NOMO-1 (cell line): ENCODE measurements around the gene NWD2.

ENCODE experiments used
- DNase-seq, 2 experiments: peaks; one replicate each; lab custom pipeline; 2025; ENCODE audit not compliant: unreplicated experiment in 2 of 2; lab: John Stamatoyannopoulos, UW

The NWD2 gene

DNA sequence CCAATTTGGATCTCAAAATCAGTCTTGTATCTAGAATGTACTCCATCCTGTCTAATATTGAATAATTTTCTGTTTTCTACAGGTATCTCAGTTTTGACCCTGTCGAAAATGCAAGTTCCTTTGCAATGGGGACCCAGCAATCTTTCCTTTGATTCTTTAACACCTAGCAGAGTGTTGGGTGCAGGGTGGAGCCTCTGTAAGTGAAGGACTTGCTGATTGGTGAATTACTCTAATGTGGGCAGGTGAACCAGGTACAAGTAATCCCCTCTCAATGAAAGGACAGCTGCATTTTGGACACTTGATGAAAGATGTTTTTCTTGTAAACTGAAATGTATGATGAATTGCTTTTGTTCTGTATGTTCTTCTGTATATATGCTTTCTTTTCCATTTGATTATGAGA lies 54.9 kb downstream of the NWD2 start:
- DNase-seq = no peak

DNA sequence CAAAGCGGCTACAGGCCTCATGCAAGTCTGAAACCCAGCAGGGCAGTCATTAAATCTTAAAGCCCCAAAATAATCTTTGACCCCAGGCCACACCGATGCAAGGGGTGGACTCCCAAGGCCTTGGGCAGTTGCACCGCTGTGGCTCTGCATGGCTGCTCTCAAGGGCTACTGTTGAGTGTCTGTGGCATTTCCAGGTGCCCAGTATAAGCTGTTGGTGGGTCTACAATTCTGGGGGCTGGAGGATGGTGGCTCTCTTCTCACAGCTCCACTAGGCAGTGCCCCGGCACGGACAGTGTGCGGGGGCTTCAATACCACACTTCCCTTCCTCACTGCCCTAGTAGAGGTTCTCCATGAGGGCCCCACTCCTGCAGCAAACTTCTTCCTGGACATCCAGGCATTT lies 60.1 kb downstream of the NWD2 start:
- DNase-seq = no peak

DNA sequence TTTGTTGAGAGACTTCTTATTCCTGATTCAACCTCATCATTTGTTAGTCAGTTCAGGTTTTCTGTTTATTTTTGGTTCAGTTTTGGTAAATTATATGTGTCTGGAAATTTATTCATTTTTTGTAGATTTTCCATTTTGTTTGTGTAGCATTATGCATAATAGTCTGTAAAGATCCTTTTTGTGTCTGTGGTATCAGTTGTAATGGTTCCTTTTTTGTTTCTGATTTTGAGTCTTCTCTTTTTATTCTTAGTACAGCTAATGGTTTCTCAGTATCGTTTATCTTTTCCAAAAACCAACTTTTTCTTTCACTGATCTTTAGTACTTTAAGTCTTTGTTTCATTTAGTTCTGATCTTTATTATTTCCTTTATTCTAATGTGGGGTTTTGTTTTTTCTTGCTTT lies 61.4 kb downstream of the NWD2 start:
- DNase-seq = no peak

DNA sequence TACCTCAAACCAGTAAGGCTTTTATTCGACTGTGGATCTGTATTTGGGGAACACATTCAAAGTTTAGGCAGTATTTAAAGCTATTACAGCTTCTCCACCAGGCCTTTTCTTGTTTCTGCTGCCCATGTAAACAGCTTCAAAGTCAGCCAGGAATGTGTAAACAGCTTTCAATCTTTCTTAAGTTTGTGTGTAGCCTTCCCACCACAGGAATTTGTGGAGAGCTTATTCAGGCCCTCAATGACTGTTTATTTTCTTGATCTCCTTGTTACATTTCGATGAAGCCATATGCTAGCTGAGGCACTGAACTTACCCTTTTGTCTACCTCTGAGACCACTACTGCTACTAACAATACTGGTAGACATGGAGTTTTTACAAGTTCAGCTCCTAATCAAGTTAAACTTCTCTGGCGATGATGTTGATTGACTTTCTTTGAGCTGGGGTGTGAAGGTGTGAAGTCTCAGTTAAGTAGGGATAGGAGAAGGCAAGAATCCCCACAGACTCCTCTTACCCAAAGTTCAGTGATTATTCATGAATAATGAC lies 72.6 kb downstream of the NWD2 start:
- DNase-seq = no peak

DNA sequence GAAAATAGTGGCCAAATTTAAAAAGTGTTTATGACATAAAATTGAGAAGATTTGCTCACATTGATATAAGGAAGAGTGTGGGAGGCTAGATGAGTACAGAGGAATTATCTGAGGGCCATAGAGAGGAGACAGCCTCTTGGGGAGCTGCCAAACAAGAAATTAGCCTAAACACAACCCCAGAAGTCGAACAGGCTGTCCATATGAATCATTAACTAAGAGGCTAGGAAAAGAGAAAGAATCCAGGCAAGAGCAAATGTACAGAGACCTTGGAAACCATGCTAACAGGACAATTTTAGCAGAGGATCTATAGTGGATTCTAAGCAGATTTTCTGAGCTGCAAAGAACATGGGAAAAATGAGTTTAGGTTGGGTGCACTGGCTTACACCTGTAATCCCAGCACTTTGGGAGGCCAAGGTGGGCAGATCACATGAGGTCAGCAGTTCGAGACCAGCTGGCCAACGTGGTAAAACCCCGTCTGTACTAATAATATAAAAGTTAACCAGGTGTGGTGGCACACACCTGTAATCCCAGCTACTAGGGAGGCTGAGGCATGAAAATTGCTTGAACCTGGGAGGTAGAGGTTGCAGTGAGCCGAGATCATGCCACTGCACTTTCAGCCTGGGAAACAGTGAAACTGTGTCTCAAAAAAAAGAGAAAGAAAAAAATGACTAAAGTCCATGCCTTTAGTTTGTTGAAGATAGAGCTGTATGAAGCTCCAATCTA lies 76.1 kb downstream of the NWD2 start:
- DNase-seq = no peak

DNA sequence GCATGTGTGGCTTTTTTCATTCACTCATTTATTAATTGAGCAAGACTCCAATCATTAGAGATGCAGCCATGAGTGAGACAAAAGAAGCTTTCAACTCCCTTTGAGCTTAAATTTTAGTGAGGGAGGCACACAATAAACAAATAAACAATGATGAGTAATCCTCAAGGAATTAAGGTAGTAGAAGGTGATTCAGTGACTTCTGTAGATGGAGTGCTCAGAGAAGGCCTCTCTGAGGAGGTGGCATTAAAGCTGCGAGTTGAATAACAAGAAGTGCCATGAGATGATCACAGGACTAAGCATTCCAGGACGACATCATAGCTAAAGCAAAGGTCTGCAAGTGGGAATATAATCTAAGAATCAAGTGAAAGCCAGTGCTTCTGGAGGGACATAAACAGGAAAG lies 77.6 kb downstream of the NWD2 start:
- DNase-seq = no peak

DNA sequence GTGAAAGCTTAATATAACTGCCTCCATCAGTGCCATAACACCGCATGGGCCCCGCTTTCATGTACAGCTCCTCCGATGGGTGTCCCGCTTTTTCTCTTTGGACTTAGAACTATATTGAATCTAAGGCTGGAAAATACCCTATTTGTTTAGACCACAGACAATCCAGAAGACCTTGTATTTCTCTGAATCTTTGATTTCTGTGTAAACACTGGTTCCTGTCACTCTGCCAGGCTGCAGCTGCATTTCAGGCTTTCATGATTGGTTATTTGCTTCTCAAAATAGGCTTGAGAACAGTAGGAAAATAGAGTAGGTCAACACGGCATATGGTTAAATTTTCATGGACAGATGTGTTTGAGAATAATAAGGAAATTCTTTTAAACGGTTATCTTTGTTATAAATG lies 80.0 kb downstream of the NWD2 start:
- no peak for DNase-seq

DNA sequence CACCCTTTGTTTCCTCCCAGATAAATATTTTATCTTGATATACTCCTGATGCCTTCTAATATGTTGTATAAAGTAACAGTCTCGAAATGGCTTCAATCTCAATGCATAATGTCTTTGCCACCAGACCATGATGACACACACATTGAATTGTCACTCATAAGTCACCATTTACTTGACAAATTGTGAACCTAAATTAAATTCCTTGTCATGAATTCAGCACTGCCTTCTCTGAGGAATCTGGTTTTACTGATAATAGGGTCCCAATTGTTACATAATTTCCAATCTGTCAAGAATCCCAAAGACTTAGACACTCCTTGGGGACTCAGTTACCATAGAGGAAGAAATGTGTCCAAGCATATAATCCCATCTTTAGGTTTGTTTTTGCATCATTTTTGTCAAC lies 82.3 kb downstream of the NWD2 start:
- no peak for DNase-seq

DNA sequence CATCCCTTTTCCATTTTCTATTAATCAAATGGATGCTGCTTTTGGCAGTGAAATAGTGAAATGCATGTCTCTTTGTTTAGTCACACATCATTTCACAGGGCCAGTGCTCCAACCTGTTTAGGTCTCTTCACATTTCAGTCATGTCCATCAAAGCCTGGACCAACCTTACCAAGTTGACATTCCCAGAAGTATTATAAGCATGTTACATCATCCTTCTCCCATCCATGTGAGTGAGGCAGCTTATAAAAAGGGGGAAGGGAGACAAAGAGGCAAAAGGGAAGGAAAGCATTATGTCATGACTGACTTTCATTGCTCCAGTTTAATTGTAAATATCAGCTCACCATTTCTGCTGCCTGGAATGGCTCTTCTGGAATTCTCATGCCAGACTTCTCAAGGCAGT lies 94.4 kb downstream of the NWD2 start:
- DNase-seq = no peak

DNA sequence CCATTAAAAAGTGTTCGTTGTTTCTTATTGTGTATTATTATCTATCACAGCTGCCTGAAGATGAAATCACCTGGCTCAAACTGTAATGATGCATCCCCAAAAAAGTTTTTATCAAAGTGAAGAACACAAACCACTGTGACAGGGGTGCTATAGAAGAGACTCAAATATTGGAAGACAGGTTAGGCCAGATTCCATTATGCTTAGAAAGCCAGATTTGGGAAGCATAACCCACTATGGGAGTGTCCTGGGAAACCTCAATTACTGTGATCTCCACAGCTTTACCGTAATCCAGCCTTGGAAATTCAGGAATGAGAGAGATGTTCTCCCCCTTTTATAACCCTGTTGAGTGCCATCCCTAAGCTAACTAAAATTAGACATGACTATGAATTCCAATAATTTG lies 114.2 kb downstream of the NWD2 start:
- no peak for DNase-seq

DNA sequence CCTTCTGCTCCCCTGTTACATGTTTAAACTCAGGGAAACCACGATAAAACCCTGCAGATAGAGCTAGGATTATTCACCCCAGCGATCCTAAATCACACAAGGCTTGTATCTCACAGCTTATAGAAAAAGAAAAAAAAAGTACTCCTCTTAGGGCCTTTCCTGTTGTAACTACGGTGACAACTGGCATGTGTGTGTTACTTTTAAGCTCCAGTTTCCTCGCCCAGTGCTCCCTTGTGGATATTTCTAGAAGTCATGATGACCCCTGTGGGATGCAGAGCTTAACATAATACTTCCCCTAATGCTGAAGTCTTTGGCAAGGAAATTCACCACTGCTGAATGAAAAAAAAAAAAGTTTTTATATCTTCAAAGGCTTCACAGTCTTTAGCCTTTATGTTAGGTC lies 114.7 kb downstream of the NWD2 start:
- no peak for DNase-seq

DNA sequence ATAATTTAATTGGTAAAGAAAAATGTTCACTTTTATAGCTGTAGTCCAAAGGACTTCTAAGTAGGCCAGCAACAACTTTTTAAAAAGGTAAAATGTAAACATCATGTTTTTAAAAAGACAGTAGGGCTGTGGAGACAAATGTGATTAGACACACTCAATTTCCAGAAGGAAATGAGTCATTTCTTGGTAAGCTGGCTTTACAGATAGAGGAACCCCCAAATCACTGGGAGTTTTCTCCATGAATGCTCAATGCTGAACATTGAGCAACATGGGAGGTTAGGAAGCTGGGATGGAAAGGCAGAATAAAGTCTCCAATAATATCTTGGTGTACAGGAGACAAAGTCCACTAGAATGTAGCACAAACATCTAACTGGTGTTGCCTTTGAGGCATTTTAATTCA lies 121.3 kb downstream of the NWD2 start:
- DNase-seq = peak in 1 of 2 experiments; percentile 20

DNA sequence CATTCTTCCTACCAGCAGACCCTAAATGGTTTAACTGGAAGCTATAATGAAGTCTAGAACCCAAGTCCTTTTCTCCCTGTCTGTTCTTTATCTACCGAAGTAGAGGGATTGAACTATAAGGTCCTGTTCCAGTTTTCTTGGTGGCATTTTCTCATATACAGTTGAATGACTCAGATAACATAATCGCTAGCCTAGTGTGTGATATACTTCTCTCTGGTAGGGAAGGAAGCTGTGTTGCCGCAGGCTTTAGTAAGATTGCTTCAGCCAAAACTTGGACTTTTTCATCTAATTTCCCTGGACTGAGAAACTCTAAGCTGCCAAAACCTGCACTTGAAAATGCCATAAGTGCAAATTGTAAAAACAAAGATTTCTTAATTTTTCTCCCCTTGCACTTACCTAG lies 123.4 kb downstream of the NWD2 start:
- DNase-seq = peak; percentile 4 to 57

DNA sequence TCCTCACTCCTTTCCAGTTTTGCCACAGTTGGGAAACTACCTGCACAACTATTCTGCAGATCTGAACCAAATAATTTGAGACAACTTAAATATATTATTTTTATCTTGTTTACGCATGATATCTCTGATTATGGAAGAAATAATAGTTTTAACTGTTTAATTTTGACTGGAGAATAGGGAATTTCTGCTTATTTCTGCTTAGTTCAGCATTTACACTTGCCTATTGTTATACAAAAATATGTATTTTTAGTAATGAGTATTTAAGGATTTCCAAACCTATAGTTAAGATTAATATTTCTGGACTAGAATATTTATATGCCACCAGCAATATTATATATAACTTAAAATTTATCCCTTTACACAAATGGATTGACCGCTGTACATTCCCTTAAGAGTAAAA lies 125.5 kb downstream of the NWD2 start:
- no peak for DNase-seq

DNA sequence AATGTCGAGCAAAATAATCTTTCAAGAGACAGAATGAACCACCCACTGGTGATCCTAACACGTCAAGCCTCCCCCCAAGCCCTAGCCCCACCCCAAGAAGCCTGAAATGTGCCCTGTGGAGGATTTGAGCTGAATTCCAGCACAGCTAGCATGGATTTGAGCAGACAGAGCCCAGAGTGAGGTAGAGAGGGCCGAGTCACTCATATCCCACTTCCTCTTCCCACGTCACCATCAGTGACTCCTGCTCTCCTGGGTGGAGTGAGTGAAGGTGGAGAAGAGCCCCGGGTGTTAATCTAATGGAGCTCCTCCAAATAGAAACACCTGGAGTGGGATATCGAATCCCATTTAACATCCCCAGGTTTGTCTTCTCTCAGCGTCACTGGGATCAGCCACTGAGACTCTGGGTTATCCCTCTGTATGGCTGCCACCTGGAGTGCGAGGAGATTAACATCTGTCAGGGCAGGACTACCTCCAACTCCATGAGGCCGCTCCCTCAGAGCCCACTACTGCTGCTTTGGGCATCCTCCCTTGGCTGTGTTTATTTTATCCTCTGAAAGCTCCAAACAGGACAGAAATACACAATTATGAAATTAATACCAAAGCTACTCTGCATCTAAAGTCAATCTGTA lies 136.6 kb downstream of the NWD2 start:
- no peak for DNase-seq

DNA sequence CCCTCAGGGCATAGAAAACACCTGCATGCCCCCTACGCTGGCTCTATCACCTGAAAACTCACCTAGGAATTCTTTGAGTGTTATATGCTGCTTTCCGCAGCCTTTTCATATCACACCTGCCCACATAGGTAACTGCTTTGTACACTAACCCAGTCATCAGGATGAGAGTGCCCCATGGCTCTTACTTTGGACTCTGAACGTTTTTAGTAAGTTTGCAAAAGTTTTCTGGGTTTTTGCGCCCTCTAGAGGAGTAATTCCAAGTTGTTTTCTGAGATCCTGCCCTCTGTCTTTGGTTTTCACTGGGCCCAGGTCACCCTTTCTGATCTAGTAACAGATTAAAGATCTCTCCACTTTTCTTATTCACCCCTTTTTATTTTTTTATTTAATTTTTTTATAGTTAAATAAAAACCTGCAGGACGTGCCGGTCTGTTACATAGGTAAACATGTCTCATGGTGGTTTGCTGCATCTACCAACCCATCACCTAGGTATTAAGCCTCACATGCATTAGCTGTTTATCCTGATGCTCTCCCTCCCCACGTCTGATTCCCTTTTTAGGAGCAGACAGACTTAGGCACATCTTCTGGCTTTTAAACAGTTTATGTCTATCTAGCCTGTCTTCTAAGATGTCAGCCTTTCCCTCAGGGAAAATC lies 139.2 kb downstream of the NWD2 start:
- peak; percentile 38 to 39 for DNase-seq

DNA sequence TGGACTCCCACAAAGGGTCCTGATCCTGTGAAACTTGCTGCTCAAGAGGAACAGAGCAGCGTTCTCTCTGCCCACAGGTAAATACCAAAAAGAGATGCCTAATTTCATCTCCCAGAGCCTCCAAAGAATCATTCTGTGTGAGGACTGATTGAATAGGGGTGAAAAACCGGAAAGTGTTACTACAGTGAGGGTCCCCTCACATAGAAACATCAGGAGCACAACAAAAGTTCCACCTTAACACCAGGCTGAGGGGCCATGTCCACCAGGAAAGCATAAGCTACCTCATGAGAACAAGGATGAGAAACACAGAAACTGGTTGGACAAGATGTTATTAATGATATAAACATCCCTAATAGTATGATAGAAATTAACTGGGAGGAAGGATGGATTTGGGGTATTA lies 140.9 kb downstream of the NWD2 start:
- DNase-seq = no peak

DNA sequence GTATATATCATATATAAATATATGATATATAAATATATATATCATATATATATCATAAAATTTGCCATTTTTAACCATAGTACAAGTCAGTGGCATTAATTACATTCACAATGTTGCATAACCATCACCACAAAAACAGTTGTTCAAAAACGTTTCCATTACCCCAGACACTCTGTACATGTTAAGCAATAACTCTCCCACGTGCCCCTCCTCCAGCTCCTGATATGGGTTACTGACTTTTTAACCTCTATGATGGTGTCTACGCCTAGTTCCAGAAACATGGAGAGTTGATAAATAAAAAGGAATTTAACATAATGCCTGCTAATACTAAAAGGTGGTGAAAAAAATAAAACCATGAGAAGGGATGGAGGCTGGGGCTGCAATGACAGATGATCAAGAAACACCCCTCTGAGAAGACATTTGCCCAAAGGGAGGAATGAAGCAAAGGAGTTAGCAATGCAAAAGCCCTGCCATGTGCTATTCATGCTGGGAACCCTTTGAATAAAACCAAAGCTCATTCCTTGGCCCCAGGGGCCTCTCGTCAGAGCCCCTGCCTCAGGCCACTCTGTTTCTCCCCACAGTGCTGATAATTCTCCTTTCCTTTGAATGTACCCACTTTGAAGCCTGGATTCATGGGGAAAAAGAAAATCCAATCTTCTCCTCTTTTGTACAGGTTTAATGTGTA lies 144.3 kb downstream of the NWD2 start:
- peak; percentile 54 to 80 for DNase-seq

DNA sequence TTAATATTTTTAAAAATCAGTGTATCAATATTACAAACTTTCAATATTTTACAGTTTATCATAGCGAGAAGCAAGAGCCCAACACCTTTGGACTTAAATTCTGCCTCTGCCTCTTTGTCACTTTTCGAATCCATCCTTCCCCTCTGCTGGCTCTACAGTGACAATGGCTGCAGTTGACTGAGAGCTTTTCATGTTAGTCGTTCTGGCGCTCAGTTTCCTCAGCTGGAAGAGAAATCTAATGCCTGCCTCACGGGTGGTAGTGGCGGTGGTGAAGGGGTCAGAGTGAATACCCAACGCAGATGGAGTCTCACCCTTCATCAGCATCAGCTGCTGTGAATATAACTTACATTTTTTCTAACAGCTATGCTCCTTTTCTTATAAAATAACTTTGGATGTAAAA lies 144.8 kb downstream of the NWD2 start:
- no peak for DNase-seq

DNA sequence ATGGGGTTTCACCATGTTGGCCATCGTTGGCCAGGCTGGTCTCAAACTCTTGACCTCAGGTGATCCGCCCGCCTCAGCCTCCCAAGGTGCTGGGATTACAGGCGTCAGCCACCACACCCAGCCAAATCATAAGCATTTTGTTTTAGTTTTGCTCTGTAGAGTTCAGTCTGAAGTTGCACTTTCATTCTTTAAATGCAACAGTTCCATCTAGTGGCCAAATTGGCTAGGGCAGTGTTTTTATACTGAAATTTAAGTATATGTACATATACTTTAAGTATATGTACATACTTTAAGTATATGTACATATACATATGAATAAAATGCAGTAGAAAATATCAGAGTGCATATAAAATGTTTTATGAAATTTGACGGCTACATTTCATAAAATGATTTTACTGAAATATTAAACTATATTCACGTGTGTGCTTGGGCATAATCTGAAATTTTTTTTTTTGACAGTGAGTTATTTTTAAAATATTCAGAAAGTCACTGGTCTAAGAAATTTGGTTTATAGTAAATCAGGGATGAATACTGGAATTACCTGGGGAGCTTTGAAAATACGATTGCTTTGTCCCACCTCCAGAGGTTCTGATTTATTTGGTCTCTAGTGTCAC lies 145.5 kb downstream of the NWD2 start:
- DNase-seq = peak; percentile 71 to 73
